Prostate gland (tissue), 2 donors: Measurements from ENCODE around the gene DDX6.

Experiments
- CTCF ChIP-seq, 4 experiments: fragments of 200-600 bp in 2 of 4; fragments of 450-650 bp in 2 of 4; sonication (generic) in 2 of 4; IDR thresholded peaks; 1 replicate in 3 of 4; 2 replicates in 1 of 4; pipeline ENCODE4 v1.5.1; 2016 to 2019; ENCODE audit warnings: antibody characterized with exemption in 4 of 4, mild to moderate bottlenecking in 2 of 4, moderate library complexity in 2 of 4
- POLR2AphosphoS5 ChIP-seq: sonication (generic); formaldehyde crosslinking; IDR thresholded peaks from one replicate; pipeline ENCODE4 v1.6.1; 2017; ENCODE audit warnings: antibody characterized with exemption

- TF ChIP-seq CTCF (IDR thresholded peaks at IDR 0.05) (no peak), POLR2AphosphoS5 (no peak)
Observed at GRCh38 chr11:118768690-118769089, 22.3 kb downstream of the DDX6 start.
